GM18873 (cell line): ENCODE measurements around the gene HCFC1.
"Not testable (repeated sequence)": the region's sequence is repeated elsewhere in the genome, so short reads cannot be mapped to it uniquely, and the experiment has no call there.

ENCODE experiments used
- ATAC-seq: cut with Tn5 transposase; IDR thresholded peaks from one replicate; pipeline ENCODE4 v1.9.1; 2021; ENCODE audit warnings: mild to moderate bottlenecking, moderate library complexity, moderate number of reproducible peaks; ENCODE audit not compliant: unreplicated experiment, low FRiP score

Gene HCFC1

DNA sequence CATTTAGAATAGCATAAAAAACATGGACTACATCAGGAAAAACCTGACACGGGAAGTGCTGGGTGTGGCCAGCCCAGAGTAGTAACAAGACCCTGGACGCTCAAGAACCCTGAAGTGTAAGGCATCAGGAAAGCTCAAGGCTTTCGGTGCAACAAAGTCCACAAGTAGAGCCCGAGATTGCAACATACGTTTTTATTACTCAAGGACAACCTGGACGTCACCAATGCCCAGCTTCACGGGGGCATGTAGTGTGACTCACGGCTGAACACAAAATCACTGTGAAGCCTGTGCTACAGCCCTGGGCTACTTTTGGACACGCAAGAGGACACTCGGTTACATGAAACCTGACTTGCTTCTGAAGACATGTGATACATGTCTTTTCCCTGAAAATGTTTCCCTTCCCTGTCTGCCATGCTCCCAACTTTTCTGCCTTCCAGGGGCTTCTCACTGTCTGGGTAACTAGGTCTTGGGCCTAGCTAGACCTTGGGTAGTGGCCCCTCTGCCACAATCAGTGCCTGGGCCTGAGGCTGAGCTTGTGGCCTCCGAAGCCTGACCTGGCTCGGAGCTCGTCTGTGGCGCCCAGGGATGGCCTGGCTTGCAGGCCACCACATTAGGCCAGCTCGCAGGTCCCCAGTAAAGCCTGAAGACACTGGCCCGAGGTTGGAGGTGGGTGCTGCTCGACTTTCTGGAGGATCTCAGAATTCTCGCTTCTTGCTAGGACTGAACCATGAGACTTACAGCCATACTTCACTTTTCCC, 38.9 kb upstream of the HCFC1 start:
- ATAC-seq, result no peak

DNA sequence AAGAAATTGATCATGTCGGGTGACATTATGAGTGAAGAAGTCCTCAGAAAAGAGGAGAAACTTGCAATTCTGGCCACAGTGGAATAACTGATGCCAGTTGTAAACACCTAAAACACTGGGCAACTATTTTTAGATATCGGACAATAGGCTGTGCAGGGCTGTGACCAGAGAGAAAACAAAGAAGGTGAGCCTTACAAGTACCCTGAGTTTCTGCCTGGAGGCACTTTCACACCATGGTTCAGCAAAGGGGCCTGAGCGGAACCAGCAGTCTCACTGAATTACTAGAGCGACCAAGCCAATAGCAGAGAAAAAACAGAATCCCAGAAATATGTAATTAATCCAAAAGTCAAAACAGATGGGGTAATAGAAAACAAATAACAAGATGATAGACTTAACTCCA, 36.9 kb upstream of the HCFC1 start:
- no peak for ATAC-seq

DNA sequence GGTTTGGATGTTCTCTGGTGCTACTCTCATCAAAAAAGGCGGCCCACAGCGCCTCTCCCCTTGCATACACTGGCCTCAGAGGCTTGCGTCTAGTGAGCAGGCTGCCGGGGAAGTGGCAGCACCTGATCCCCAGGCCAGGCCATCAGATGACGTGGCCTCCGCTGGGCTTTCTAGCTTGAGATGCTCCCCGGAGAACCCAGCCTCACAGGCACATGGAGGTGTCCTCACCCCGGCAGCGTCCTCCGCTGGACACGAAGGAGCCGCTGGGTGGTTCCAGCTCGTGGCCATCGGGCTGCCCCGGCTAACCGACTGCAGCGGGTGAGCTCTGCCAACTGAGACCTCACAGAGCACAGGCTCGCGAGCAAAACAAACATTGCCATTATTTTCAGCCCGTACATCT, 35.3 kb upstream of the HCFC1 start:
- ATAC-seq, result no peak

DNA sequence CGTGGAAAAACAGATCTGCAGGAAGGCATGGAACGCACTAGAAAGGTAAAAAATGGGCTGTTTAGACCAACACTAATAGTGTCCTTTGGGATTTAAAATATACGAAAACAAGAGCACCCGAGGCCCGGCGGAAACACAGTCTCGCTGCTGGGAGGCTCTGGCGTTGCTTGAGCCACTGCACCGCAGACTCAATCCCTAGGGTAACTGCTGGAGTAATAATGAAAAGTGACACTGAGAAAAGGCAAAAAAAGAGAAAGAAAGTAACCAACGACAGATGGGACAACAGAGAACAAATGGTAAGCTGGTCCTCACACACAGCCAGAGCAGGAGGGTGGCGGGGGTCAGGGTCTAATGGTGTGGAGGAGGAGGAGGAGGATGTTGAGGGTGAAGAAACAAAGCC, 32.7 kb upstream of the HCFC1 start:
- ATAC-seq, result no peak

DNA sequence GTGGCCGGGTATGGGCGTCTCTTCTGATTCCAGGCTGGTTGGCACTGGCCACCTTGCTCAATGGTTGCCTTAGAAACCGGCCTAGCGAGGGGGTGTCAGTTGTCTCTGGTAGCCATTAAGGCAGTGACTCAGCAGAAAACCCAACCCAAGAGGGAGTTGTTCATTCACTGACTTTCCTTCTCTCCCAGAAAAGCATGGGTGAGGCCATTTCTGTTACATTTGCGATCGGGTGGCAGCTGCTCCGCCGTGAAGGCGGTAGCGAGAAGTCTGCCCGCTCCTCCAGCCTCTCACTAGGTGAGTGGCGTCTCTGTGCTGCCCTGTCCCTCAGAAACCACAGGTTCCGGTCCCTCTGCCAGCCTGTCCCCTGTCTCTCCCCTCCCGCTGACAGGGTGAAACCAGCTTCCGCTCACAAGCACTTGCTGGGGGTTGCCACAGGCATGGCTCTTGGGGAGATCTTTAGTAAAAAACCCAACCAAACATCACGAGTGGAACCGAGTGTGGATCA, 30.6 kb upstream of the HCFC1 start:
- ATAC-seq, result no peak

DNA sequence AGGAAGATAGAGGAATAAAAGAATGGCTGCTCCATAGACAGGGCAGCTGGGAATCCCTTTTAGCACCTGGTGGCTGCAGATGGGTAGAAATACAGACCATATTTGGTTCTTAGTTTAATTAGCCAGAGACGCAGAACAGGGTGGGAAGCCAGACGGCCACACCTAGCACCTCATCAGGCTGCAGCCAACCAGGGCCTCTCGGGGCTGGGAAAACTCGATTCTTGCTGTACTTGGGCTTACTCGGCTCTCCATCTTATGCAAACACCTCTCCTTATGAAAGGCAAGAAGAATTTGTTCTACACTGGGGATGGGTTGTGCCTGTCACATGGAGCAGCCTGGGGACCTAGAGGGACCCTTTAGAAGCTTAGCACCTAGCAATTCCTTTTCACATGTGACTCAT, 28.4 kb upstream of the HCFC1 start:
- no peak for ATAC-seq

DNA sequence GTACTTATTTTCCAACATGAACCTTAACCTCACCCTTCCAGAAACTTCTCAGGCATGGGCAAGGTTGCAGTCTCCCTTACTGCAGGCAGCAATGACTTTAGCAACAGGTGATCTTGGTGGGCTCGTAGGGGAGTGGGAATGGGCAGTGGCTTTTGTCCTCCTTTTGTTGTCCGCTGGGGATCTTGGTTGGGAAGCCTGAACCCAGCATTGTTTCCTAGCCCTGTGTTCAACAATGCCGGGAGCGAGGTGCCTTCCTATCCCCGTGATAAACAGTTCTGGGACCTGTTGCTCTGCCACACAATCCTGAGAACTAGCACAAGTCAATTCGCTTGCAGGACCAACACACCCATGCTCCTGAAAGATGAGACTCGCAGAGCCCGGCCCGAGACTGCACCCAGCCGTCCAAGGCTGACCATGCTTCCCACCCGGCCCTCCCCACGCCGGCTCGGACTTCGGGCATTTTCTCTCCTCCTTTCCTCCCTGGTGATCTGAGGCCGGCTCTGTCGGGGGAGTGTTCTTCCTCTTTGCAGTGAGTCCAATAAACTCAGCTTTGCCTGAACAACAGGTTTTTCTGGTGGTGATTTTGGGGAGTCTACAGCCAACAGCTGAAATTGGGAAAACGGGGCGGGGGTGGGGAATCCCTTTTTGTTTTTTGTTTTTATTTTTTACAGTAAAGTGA, 27.9 kb upstream of the HCFC1 start:
- no peak for ATAC-seq

DNA sequence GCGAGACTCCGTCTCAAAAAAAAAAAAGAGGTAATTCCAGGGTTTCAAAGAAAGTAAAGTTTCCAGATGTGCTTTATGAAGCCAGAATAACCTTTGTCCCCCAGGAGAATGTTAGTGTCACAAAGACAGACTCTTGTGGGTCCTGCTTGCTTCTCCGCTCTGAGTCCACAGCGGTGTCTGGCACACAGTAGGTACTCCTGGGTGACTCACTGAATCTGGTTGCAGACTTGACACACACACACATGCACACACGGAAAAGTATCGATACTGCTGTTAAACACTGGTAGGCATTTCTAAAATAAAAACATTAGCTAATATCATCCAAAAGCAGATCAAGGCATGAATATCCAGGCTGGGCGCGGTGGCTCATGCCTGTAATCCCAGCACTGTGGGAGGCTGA, 23.9 kb upstream of the HCFC1 start:
- no peak for ATAC-seq

DNA sequence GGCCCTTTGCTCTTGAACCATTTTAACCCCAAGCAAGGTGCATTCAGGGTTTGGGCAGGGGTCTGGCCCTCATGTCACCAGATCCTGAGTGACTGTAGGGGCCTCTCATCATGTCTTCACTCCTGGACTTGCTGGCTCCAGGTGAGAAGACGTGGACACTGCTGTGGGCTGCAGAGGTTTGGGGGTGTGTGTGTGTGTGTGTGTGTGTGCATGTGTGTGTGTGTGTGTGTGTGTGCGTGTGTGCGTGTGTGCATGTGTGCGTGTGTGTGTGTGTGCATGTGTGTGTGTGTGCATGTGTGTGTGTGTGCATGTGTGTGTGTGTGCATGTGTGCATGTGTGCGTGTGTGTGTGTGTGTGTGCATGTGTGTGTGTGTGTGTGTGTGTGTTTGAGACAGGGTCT, 22.8 kb upstream of the HCFC1 start:
- ATAC-seq, result not testable (repeated sequence)

DNA sequence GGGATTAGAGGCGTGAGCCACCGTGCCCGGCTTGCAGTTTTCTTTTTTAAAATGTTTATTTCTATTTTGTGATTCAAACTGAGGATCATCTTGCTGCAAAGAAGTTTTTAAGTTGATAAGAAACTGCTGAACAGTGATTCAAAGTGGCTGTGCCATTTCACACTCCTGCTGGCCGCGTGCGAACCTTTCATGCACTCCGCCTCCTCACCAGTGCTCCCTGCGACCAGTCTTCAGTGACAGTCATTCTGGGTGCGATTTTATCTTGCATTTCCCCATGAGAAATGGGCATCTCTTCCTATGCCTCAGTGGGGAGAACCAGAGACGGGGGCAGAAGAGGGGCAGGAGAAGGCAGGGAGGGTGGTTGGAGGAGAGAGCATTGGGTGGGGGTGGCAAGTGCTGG, 22.4 kb upstream of the HCFC1 start:
- no peak for ATAC-seq

DNA sequence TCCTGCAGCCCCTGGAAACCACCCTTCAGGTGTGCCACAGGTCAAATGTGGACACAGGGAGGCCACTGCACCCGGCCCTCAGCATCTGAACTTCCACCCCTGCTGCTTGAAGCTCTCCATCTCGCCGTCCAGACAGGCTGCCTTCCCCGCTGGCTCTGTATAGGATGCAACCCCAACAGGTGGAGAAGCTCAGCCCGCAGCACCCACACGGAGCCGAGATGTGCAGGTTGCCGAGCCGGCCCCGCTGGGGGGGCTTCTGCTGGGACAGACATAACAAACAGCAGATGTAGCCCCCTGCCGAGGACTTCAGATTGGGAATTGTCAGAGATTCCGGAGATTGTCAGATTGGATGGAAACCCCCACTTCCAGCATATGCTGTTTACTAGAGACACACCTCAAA, 21.5 kb upstream of the HCFC1 start:
- no peak for ATAC-seq

DNA sequence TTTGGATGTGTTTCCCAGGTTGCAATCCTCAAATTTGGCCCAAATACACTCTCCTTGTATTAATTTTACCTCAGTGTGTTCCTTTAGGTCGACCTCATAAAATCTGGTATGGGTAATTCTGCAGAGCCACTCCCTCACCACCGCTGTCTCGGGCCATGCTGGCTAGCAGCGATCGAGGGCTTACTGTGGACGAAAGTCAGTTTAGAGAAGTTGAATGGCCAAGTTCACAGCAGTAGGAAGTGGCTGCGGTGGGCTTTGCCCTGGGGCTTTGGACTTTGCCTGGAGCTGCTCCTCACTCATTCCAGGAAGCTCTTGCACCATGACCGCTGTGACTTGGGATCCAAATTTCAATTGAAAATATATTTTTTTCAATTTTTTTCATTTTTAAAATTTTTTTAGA, 20.6 kb upstream of the HCFC1 start:
- ATAC-seq, result no peak

DNA sequence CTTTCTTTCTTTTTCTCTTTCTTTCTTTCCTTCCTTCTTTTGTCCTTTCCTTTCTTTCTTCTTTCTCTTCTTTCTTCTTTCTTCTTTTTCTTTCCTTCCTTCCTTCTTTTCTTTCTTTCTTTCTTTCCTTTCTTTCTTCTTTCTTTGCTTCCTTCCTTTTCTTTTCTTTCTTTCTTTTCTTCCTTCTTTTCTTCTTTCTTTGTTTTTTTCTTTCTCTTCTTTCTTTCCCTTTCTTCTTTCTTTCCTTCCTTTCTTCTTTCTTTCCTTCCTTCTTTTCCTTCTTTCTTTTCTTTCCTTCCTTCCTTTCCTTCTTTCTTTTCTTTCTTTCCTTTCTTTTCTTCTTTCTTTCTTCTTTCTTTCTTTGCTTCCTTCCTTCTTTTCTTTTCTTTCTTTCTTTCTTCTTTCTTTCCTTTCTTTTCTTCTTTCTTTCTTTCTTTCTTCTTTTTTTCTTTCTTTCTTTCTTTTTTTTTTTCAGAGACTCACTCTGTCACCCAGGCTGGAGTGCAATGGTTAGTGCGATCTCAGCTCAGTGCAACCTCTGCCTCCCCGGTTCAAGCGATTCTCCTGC, 19.5 kb upstream of the HCFC1 start:
- no peak for ATAC-seq

DNA sequence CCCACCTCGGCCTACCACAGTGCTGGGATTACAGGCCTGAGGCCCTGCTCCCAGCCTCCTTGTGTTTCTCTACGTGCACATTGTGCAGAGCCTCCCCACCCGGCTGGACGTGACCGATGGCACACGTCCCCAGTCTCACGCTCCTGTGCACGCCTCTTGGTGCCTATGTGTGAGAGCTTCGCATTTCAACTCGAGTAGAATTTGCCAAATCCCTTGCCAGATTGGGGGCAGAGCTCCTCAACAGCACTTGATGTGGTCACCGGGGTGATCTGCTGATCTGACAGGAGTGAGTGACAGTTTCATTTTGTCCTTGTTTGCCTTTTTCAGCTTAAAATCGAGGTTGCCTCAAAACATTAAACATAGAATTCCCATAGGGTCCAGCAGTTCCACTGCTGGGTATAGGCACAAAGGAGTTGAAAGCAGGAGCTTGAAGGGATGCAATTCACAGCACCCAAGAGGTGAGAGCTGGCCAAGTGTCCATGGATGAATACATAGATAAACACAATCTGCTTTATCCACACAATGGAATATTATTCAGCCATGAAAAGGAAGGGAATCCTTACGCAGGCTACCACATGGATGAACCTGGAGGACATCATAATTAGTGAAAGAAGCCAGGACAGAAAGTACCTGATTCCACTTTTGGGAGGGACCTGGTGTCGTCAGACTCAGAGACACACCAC, 18.5 kb upstream of the HCFC1 start:
- no peak for ATAC-seq

DNA sequence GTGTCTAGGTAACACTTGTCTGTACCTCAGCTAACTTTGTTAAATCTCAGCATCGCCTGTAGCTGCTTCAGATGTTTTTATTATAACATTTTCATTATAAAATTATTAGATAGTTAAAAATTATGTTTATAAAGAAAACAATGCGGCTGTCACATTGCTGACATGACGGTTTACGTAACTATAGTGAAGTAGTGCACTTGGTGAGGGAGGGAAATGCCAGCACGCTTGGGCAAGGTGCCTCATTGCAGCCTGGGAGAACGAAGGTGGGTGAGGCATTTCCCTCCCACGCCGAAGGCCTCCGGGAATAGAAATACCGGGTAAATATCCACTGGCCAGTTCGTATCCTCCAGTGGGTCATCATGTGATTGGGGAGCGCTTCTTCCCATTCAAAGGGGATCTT, 16.9 kb upstream of the HCFC1 start:
- no peak for ATAC-seq

DNA sequence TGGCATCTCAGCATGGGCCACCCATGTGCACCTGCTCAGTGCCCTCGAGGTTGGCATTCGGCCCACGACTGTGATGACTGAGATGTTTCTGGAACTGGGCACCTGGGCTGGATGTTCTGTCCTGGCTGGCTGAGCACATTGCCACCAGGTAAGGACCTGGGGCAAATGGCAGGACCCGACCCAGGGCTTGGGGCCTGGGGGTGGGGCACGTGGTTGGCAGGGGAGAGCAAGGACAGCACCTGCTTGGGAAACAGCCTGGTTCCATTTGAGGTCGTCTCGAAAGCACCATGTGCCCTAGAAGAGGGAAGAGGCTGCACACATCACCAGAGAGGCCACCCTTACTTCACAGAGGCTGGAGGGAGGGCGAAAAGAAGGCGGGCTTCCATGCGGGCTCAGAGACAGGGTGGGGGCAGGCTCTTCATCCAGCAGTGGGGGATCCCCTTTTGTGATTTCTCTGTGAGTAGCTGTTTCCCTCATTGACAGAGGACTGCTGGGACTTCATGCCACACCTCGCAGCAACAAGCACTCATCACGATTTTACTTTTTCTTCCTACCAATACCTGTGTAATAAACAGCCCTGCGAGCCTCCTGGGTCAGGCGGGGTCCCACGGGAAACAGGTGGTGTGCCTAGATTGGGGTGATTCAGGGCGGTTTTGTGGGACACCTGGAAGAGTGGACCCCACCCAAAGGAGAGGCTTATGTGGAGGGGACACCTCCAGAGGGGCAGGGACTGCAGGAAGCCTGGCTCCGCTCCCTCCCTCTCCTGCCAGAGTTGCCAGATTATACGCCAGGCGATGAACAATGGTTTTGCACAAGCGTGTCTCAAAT, 12.9 kb upstream of the HCFC1 start:
- no peak for ATAC-seq

DNA sequence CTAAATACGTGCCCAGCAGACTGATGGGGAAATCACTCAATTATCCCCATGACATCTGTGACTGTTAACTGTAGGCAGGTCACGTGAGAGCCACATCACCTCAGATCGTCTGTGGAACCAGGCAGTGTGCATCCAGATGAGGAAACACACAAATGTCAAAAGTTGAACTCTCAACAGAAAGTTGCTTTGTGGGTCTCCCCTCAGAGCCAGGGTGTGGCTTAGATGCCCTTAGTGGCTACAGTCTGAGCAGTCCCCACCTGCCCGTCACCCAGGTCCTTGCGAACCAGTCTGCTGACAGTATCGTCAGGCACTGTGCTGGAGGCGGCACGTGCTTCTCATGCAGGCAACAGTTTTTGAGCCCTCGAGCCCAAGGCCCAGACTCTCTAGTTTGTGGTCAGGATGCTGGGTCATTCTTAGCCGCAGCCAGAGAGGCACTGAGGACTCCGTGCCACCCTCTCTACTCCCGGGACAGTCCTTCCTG, 11.7 kb upstream of the HCFC1 start:
- ATAC-seq, result no peak

DNA sequence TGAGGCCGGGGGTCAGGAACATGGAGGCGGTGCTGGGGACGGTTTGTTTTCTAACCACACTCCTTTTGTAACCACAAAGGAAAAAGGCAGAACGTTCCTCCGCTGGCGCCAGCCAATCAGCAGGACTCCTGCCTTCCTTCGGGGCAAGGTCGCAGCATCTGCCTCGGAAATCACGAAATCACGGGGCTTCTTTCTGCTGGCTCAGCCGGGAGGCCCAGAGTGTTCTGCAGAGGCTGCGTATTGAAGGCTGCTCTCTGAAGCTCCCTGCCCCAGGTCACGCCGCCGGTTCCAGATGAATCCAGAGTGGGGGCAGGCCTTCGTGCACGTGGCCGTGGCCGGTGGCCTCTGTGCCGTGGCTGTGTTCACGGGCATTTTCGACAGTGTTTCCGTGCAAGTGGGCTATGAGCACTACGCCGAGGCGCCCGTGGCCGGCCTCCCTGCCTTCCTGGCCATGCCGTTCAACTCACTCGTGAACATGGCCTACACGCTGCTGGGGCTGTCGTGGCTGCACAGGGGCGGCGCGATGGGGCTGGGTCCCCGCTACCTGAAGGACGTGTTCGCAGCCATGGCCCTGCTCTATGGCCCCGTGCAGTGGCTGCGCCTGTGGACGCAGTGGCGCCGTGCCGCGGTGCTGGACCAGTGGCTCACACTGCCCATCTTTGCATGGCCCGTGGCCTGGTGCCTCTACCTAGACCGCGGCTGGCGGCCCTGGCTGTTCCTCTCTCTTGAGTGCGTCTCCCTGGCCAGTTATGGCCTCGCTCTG, 10.3 kb upstream of the HCFC1 start:
- no peak for ATAC-seq

DNA sequence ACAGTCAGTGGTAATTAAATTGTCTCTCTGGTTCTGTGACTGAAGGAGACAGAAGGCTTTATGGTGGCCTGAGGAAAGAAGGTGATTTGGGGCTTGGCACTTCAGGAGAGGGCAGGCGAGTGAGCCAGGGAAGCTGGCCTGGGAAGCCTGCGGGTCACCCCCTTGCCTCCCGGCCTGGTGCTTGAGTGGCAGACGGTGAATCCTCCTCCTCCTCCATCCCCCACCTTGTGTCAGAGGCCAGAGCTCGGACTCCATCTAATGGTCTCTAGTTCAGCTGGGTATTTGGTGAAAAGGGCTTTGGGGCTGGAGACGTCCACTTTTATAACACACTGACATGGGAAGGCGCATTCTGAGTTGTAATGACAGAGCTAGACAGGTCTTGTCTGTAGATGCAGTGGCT, 9.6 kb upstream of the HCFC1 start:
- ATAC-seq, result no peak

DNA sequence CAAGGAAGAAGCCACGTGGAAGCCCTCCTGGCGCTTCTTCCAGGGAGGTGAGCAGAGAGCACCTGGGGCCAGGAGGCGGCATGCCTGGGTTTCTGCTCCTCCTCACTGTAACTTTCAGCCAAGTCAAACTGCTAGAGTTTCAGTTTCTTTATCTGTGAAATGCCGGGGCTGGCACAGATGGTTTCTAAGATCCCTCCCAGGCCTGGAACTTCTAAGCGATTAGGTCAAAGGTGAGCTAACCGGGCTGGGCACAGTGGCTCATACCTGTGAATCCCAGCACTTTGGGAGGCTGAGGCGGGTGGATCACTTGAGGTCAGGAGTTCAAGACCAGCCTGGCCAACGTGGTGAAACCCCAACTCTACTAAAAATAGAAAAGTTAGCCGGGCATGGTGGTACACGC, 8.8 kb upstream of the HCFC1 start:
- peak; percentile 54 for ATAC-seq
